ENCODE data around the gene CDH20.
"Not testable (repeated sequence)": the region's sequence is repeated elsewhere in the genome, so short reads cannot be mapped to it uniquely, and the experiment has no call there.

The CDH20 gene

DNA sequence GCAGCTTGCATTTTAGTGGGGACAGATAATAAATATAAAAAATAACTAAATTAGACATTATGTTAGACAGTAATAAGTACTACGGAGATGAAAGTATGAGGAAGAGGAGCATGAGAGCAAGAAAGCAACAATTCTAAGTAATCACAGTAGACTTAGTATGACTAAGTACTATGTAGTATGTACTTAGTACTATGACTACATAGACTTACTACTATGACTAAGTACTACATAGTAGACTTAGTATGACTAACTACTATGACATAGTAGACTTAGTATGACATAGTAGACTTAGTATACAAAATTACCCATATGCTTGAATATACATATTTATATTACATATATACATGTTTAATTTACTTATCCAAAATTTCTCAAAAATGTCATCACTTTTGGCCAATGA, 29.3 kb downstream of the CDH20 start:
- H3K36me3 Mint-ChIP-seq (ENCODE audit: insufficient read depth): peaks cover 3% of the 10 kb centered on the region
- H3K27ac Mint-ChIP-seq: no peak overlapping the region
- DNase-seq (no peak), ATAC-seq (replicated peaks) (no peak)
- H3K9me3 Mint-ChIP-seq: peaks cover 2 to 7% of the 10 kb centered on the region in 2 donors
- no peaks in the 10 kb centered on the region for H3K27me3 Mint-ChIP-seq
- H3K4me3 Mint-ChIP-seq: no peak overlapping the region
- H3K4me1 Mint-ChIP-seq (ENCODE audit: low read depth in 2 of 2): no peaks in the 10 kb centered on the region

DNA sequence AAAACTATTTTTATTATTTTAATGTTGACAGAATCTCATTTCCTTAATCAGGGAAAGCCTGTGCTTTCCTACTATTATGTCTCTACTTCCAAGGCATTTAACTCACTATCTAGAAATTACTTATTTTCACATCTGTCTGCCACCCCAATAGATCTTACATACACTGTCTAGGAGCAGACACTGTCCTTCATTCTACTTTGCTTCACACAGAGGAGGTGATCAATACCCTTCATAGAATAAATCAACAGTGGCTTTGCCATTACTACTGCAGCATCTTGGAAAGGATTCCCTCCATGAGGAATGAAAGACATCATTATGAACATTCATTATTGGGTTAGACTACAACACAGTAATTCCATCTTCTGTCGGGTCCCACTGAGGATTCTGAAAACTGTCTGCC, 31.7 kb downstream of the CDH20 start:
- Mint-ChIP-seq H3K9me3 (peaks cover 0 to 2% of the 10 kb centered on the region in 2 donors), H3K4me3 (no peak overlapping the region)
- no peak for DNase-seq

DNA sequence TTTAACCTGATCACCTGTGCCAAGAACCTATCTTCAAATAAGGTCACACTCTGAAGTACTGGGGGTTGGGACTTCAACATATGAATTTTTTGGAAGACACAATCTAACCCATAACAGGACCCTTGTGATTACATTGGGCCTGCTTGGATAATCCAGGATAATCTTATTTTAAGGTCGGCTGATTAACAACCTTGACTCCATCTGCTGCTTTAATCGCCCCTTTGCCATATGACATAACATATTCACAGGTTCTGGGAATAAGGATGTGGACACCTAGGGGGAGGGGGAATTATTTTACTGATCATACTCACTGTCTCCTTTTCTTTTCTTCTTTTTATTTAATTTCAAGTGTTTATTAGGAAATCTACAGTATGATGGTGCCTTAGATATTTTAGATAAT, 34.8 kb downstream of the CDH20 start:
- Mint-ChIP-seq H3K9me3 (peaks cover 0 to 4% of the 10 kb centered on the region in 2 donors), H3K27me3 (no peaks in the 10 kb centered on the region), H3K4me3 (no peak overlapping the region), H3K36me3 (ENCODE audit: insufficient read depth) (peaks cover 3% of the 10 kb centered on the region), H3K4me1 (ENCODE audit: low read depth in 2 of 2) (no peaks in the 10 kb centered on the region), H3K27ac (no peak overlapping the region)
- ATAC-seq (replicated peaks): no peak
- no peak for DNase-seq

More for the DNA sequence above, 31.7 kb downstream of the CDH20 start:
- Mint-ChIP-seq H3K36me3 (ENCODE audit: insufficient read depth) (peaks cover 3% of the 10 kb centered on the region), H3K4me1 (ENCODE audit: low read depth in 2 of 2) (no peaks in the 10 kb centered on the region), H3K27me3 (no peaks in the 10 kb centered on the region), H3K27ac (no peak overlapping the region)
- ATAC-seq (replicated peaks): no peak

- H3K4me3 Mint-ChIP-seq; DNase-seq; H3K9me3 Mint-ChIP-seq; H3K27ac Mint-ChIP-seq; ATAC-seq (replicated peaks); H3K36me3 Mint-ChIP-seq (ENCODE audit: insufficient read depth); H3K4me1 Mint-ChIP-seq (ENCODE audit: low read depth in 2 of 2); H3K27me3 Mint-ChIP-seq: not testable (repeated sequence)
Observed at GRCh38 chr18:61369671-61370070, 36.4 kb downstream of the CDH20 start.

DNA sequence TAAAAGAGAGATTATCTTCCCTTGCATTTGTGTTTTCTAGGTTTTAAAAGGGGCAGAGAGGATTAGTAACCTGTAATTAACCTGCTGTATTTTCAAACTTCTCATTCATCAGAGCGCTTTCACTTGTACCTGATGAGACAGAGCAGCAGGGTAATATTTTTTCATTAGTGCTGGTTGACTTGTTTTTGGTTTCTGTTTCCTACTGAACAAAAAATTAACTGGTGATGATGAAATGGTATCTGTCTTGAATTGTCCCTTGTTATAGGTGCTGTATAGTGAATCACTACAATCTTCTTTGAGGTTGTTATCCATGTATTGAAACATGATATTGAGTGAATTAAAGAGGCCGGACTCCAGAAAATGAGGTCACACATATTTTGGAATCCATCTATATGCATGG, 37.9 kb downstream of the CDH20 start:
- Mint-ChIP-seq H3K4me1 (ENCODE audit: low read depth in 2 of 2) (no peaks in the 10 kb centered on the region), H3K4me3 (no peak overlapping the region), H3K27ac (no peak overlapping the region), H3K9me3 (peaks cover 0 to 11% of the 10 kb centered on the region in 2 donors), H3K36me3 (ENCODE audit: insufficient read depth) (no peaks in the 10 kb centered on the region), H3K27me3 (no peaks in the 10 kb centered on the region)
- DNase-seq (no peak), ATAC-seq (replicated peaks) (no peak)

- DNase-seq (no peak), ATAC-seq (replicated peaks) (no peak)
- Mint-ChIP-seq H3K27ac (no peak overlapping the region), H3K4me1 (ENCODE audit: low read depth in 2 of 2) (no peaks in the 10 kb centered on the region), H3K36me3 (ENCODE audit: insufficient read depth) (no peaks in the 10 kb centered on the region), H3K27me3 (no peaks in the 10 kb centered on the region), H3K9me3 (peaks cover 0 to 6% of the 10 kb centered on the region in 2 donors), H3K4me3 (no peak overlapping the region)
Observed at GRCh38 chr18:61379827-61380226, 46.6 kb downstream of the CDH20 start.

DNA sequence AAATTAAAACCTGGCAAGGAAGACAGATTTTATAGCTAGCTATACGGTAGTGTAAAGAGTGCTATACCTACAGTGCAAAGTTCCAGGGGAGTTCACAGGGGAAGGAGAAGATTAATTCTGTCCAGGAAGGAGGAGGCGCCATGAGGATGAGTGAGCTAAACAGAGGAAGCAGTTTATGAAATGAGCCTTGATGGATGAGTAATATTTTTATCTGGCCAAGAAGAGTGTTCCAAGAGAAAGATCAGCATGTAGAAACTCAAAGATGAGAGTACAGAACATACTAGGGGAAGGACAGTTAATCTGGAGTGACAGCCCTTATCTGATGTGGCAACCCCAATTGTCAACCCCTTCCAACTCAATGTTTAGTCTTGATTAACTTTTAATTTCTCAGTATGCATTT, 54.8 kb downstream of the CDH20 start:
- Mint-ChIP-seq H3K4me1 (ENCODE audit: low read depth in 2 of 2) (no peaks in the 10 kb centered on the region), H3K4me3 (no peak overlapping the region), H3K27ac (no peak overlapping the region), H3K36me3 (ENCODE audit: insufficient read depth) (no peaks in the 10 kb centered on the region), H3K9me3 (peaks cover 0 to 6% of the 10 kb centered on the region in 2 donors), H3K27me3 (no peaks in the 10 kb centered on the region)
- DNase-seq: no peak
- no peak for ATAC-seq (replicated peaks)

DNA sequence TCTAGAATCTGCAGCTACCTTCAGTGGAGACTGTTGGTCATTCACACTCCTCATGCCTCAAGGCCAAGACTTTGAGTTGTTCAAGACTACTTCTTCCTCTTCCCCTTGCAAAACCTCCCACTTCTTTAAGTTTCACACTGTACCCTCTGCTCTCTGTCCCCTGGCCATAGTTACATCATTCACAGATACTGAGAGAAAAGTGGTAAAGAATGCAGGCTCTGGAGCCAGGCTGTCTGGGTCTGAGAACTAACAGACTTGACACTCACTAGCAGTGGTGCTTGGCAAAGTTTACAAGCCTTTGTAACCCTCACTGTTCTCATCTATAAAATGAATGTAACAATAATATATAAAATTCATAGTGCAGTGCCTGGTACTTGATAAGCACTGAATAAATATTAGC, 61.8 kb downstream of the CDH20 start:
- no peak overlapping the region for H3K27ac Mint-ChIP-seq
- DNase-seq: no peak
- no peak for ATAC-seq (replicated peaks)

DNA sequence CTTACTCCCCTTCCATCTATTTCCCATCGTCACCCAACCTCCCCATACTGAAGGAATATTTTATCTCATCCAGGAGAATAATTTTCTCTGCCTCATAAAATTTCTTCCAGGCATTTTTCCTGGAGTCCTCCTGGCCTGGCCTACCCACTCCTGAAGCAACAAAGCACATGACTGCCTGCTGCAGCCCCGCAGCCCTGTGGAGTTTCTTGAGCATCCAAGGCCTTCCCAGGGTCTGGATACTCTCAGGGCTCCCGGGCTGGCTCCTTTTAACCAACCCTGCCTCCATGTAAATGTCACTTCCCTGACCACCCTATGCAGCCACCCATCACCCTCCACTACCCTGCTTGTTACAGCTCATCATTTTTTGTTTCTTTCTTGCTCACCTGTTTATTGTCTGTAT, 64.0 kb downstream of the CDH20 start:
- no peak for ATAC-seq (replicated peaks)
- Mint-ChIP-seq H3K9me3 (peaks cover 7 to 8% of the 10 kb centered on the region in 2 donors), H3K27me3 (no peaks in the 10 kb centered on the region), H3K4me1 (ENCODE audit: low read depth in 2 of 2) (no peaks in the 10 kb centered on the region), H3K27ac (no peak overlapping the region), H3K36me3 (ENCODE audit: insufficient read depth) (no peaks in the 10 kb centered on the region), H3K4me3 (no peak overlapping the region)
- no peak for DNase-seq

More for the DNA sequence above, 61.8 kb downstream of the CDH20 start:
- Mint-ChIP-seq H3K9me3 (peaks cover 7 to 10% of the 10 kb centered on the region in 2 donors), H3K27me3 (no peaks in the 10 kb centered on the region), H3K4me3 (no peak overlapping the region), H3K4me1 (ENCODE audit: low read depth in 2 of 2) (no peaks in the 10 kb centered on the region), H3K36me3 (ENCODE audit: insufficient read depth) (no peaks in the 10 kb centered on the region)

- Mint-ChIP-seq H3K9me3 (peaks cover 11 to 12% of the 10 kb centered on the region in 2 donors), H3K36me3 (ENCODE audit: insufficient read depth) (no peaks in the 10 kb centered on the region), H3K27ac (no peak overlapping the region), H3K27me3 (no peaks in the 10 kb centered on the region), H3K4me1 (ENCODE audit: low read depth in 2 of 2) (no peaks in the 10 kb centered on the region), H3K4me3 (no peak overlapping the region)
- no peak for DNase-seq
- ATAC-seq (replicated peaks): no peak
Observed at GRCh38 chr18:61398961-61399705, 65.9 kb downstream of the CDH20 start.

DNA sequence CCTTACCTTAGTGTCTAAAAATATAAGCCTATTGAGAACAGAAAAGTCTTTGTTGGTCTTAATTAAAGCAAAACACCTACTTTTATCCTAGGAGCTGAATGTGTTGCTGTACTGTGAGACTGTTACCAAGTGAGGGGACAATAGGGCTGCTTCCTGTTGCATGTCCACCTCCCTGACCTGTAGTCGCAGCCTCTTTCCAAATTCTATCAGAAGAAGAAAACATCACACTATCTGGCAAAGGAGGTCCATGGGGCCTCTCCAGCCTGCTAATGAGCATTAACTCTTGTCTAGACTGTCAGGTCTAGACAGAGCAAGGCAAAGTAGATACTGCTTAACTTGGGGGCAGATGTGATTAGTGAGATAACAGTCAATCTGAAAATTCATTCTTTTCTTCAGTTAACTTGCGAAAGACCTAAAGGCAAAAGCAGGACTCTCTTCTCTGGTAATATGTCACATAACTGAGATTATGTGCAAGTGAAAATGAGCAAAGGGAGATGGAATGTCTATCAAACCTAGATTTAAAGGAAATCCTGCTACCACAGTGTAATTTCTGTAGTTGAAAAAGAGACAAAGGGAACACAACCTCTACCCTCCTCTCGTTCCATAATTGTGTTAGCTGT, 66.9 kb downstream of the CDH20 start:
- H3K27me3 Mint-ChIP-seq: no peaks in the 10 kb centered on the region
- ATAC-seq (replicated peaks): no peak
- DNase-seq: no peak
- H3K4me3 Mint-ChIP-seq: no peak overlapping the region
- peaks cover 7 to 12% of the 10 kb centered on the region in 2 donors for H3K9me3 Mint-ChIP-seq
- no peaks in the 10 kb centered on the region for H3K36me3 Mint-ChIP-seq (ENCODE audit: insufficient read depth)
- H3K4me1 Mint-ChIP-seq (ENCODE audit: low read depth in 2 of 2): no peaks in the 10 kb centered on the region
- H3K27ac Mint-ChIP-seq: no peak overlapping the region

DNA sequence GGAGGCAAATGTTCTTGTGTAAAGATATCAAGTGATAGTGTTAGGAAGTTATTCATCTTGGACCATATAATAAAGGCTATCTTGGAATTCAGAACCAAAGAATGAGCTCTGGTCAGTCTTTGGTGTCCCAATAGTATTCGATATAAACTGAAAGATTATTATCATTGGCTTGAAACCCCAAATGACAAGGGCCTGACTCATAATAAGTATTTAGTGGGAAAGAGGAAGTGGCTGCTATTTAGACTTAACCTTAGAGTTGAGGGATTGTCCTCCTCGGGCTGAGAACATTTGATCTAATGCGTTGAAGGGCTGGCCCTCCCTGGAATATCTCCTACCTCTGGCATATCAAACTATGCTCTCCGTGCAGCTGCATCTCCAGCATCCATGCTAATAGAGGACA, 67.5 kb downstream of the CDH20 start:
- Mint-ChIP-seq H3K4me1 (ENCODE audit: low read depth in 2 of 2) (no peaks in the 10 kb centered on the region), H3K9me3 (peaks cover 5 to 12% of the 10 kb centered on the region in 2 donors), H3K27me3 (no peaks in the 10 kb centered on the region), H3K36me3 (ENCODE audit: insufficient read depth) (no peaks in the 10 kb centered on the region), H3K4me3 (no peak overlapping the region), H3K27ac (no peak overlapping the region)
- DNase-seq: no peak
- ATAC-seq (replicated peaks): no peak

GRCh38 chr18:61402726-61403125, 69.5 kb downstream of the CDH20 start:
- DNase-seq (no peak), ATAC-seq (replicated peaks) (no peak)
- Mint-ChIP-seq H3K4me3 (no peak overlapping the region), H3K4me1 (ENCODE audit: low read depth in 2 of 2) (no peaks in the 10 kb centered on the region), H3K27ac (no peak overlapping the region), H3K36me3 (ENCODE audit: insufficient read depth) (no peaks in the 10 kb centered on the region), H3K27me3 (no peaks in the 10 kb centered on the region), H3K9me3 (peaks cover 7 to 19% of the 10 kb centered on the region in 2 donors)

- Mint-ChIP-seq H3K4me3 (no peak overlapping the region), H3K36me3 (ENCODE audit: insufficient read depth) (no peaks in the 10 kb centered on the region), H3K27me3 (no peaks in the 10 kb centered on the region), H3K4me1 (ENCODE audit: low read depth in 2 of 2) (no peaks in the 10 kb centered on the region), H3K9me3 (peaks cover 0 to 3% of the 10 kb centered on the region in 2 donors), H3K27ac (no peak overlapping the region)
- DNase-seq (no peak), ATAC-seq (replicated peaks) (no peak)
Observed at GRCh38 chr18:61413396-61413795, 80.2 kb downstream of the CDH20 start.

Measured in effector memory CD8-positive, alpha-beta T cell (primary cell).